ENCODE results near the gene PNLIPRP2.

PNLIPRP2 gene

GRCh38 chr10:116597543-116597942, 23.2 kb upstream of the PNLIPRP2 start:
- Histone ChIP-seq H3K36me3 (ENCODE audit: control insufficient read depth in 5 of 5, insufficient read depth in 5 of 5, low read length in 5 of 5) (no peaks in the 10 kb centered on the region), H3K27me3 (ENCODE audit: control insufficient read depth in 5 of 5, insufficient read depth in 4 of 5, low read length in 5 of 5) (peaks cover 0 to 4% (median 0%) of the 10 kb centered on the region in 5 donors), H3K4me3 (ENCODE audit: low read depth in 1 of 5, low read length in 5 of 5) (no peak overlapping the region), H3K27ac (ENCODE audit: low read depth, low read length) (no peak overlapping the region), H3K9ac (ENCODE audit: low read length in 5 of 5) (no peak overlapping the region), H3K4me1 (ENCODE audit: control insufficient read depth in 5 of 5, insufficient read depth in 5 of 5, low read length in 5 of 5) (peaks cover 0 to 3% (median 0%) of the 10 kb centered on the region in 5 donors), H3K9me3 (ENCODE audit: control insufficient read depth in 5 of 5, low read length in 5 of 5) (no peaks in the 10 kb centered on the region)

- H3K9me3 ChIP-seq (ENCODE audit: control insufficient read depth in 5 of 5, low read length in 5 of 5) = no peaks in the 10 kb centered on the region
- no peak overlapping the region for H3K9ac ChIP-seq (ENCODE audit: low read length in 5 of 5)
- no peak overlapping the region for H3K27ac ChIP-seq (ENCODE audit: low read depth, low read length)
- H3K4me3 ChIP-seq (ENCODE audit: low read depth in 1 of 5, low read length in 5 of 5) = no peak overlapping the region
- H3K27me3 ChIP-seq (ENCODE audit: control insufficient read depth in 5 of 5, insufficient read depth in 4 of 5, low read length in 5 of 5) = peaks cover 0 to 6% (median 0%) of the 10 kb centered on the region in 5 donors
- H3K36me3 ChIP-seq (ENCODE audit: control insufficient read depth in 5 of 5, insufficient read depth in 5 of 5, low read length in 5 of 5) = no peaks in the 10 kb centered on the region
- H3K4me1 ChIP-seq (ENCODE audit: control insufficient read depth in 5 of 5, insufficient read depth in 5 of 5, low read length in 5 of 5) = peaks cover 0 to 3% (median 0%) of the 10 kb centered on the region in 5 donors
Observed at GRCh38 chr10:116598329-116598728, 22.4 kb upstream of the PNLIPRP2 start.

GRCh38 chr10:116599991-116600390, 20.8 kb upstream of the PNLIPRP2 start:
- Histone ChIP-seq H3K4me3 (ENCODE audit: low read depth in 1 of 5, low read length in 5 of 5) (no peak overlapping the region), H3K36me3 (ENCODE audit: control insufficient read depth in 5 of 5, insufficient read depth in 5 of 5, low read length in 5 of 5) (no peaks in the 10 kb centered on the region), H3K27ac (ENCODE audit: low read depth, low read length) (no peak overlapping the region), H3K9me3 (ENCODE audit: control insufficient read depth in 5 of 5, low read length in 5 of 5) (no peaks in the 10 kb centered on the region), H3K27me3 (ENCODE audit: control insufficient read depth in 5 of 5, insufficient read depth in 4 of 5, low read length in 5 of 5) (peaks cover 0 to 6% (median 0%) of the 10 kb centered on the region in 5 donors), H3K9ac (ENCODE audit: low read length in 5 of 5) (no peak overlapping the region), H3K4me1 (ENCODE audit: control insufficient read depth in 5 of 5, insufficient read depth in 5 of 5, low read length in 5 of 5) (peaks cover 0 to 3% (median 0%) of the 10 kb centered on the region in 5 donors)

GRCh38 chr10:116602648-116603400, 17.9 kb upstream of the PNLIPRP2 start:
- Histone ChIP-seq H3K36me3 (ENCODE audit: control insufficient read depth in 5 of 5, insufficient read depth in 5 of 5, low read length in 5 of 5) (no peaks in the 10 kb centered on the region), H3K4me1 (ENCODE audit: control insufficient read depth in 5 of 5, insufficient read depth in 5 of 5, low read length in 5 of 5) (peaks cover 0 to 3% (median 0%) of the 10 kb centered on the region in 5 donors), H3K27ac (ENCODE audit: low read depth, low read length) (no peak overlapping the region), H3K9me3 (ENCODE audit: control insufficient read depth in 5 of 5, low read length in 5 of 5) (no peaks in the 10 kb centered on the region), H3K9ac (ENCODE audit: low read length in 5 of 5) (no peak overlapping the region), H3K4me3 (ENCODE audit: low read depth in 1 of 5, low read length in 5 of 5) (no peak overlapping the region), H3K27me3 (ENCODE audit: control insufficient read depth in 5 of 5, insufficient read depth in 4 of 5, low read length in 5 of 5) (peaks cover 0 to 11% (median 4%) of the 10 kb centered on the region in 5 donors)

GRCh38 chr10:116606061-116606483, 14.7 kb upstream of the PNLIPRP2 start:
- Histone ChIP-seq H3K27ac (ENCODE audit: low read depth, low read length) (no peak overlapping the region), H3K4me3 (ENCODE audit: low read depth in 1 of 5, low read length in 5 of 5) (no peak overlapping the region), H3K4me1 (ENCODE audit: control insufficient read depth in 5 of 5, insufficient read depth in 5 of 5, low read length in 5 of 5) (peaks cover 0 to 9% (median 0%) of the 10 kb centered on the region in 5 donors), H3K9me3 (ENCODE audit: control insufficient read depth in 5 of 5, low read length in 5 of 5) (peaks cover 0 to 2% (median 0%) of the 10 kb centered on the region in 5 donors), H3K27me3 (ENCODE audit: control insufficient read depth in 5 of 5, insufficient read depth in 4 of 5, low read length in 5 of 5) (peaks cover 13 to 21% (median 20%) of the 10 kb centered on the region in 5 donors), H3K9ac (ENCODE audit: low read length in 5 of 5) (no peak overlapping the region), H3K36me3 (ENCODE audit: control insufficient read depth in 5 of 5, insufficient read depth in 5 of 5, low read length in 5 of 5) (no peaks in the 10 kb centered on the region)

- Histone ChIP-seq H3K9me3 (ENCODE audit: control insufficient read depth in 5 of 5, low read length in 5 of 5) (peaks cover 0 to 2% (median 0%) of the 10 kb centered on the region in 5 donors), H3K27me3 (ENCODE audit: control insufficient read depth in 5 of 5, insufficient read depth in 4 of 5, low read length in 5 of 5) (peaks cover 15 to 21% (median 19%) of the 10 kb centered on the region in 5 donors), H3K27ac (ENCODE audit: low read depth, low read length) (no peak overlapping the region), H3K9ac (ENCODE audit: low read length in 5 of 5) (no peak overlapping the region), H3K4me1 (ENCODE audit: control insufficient read depth in 5 of 5, insufficient read depth in 5 of 5, low read length in 5 of 5) (peaks cover 0 to 9% (median 0%) of the 10 kb centered on the region in 5 donors), H3K4me3 (ENCODE audit: low read depth in 1 of 5, low read length in 5 of 5) (no peak overlapping the region), H3K36me3 (ENCODE audit: control insufficient read depth in 5 of 5, insufficient read depth in 5 of 5, low read length in 5 of 5) (no peaks in the 10 kb centered on the region)
Observed at GRCh38 chr10:116607336-116607735, 13.4 kb upstream of the PNLIPRP2 start.

GRCh38 chr10:116608686-116609594, 11.8 kb upstream of the PNLIPRP2 start:
- Histone ChIP-seq H3K27ac (ENCODE audit: low read depth, low read length) (no peak overlapping the region), H3K9ac (ENCODE audit: low read length in 5 of 5) (no peak overlapping the region), H3K4me3 (ENCODE audit: low read depth in 1 of 5, low read length in 5 of 5) (peak overlapping the region in 1 of 5 donors; percentile 33), H3K27me3 (ENCODE audit: control insufficient read depth in 5 of 5, insufficient read depth in 4 of 5, low read length in 5 of 5) (peaks cover 15 to 21% (median 16%) of the 10 kb centered on the region in 5 donors), H3K9me3 (ENCODE audit: control insufficient read depth in 5 of 5, low read length in 5 of 5) (peaks cover 0 to 2% (median 0%) of the 10 kb centered on the region in 5 donors), H3K4me1 (ENCODE audit: control insufficient read depth in 5 of 5, insufficient read depth in 5 of 5, low read length in 5 of 5) (peaks cover 0 to 9% (median 0%) of the 10 kb centered on the region in 5 donors), H3K36me3 (ENCODE audit: control insufficient read depth in 5 of 5, insufficient read depth in 5 of 5, low read length in 5 of 5) (no peaks in the 10 kb centered on the region)

- no peaks in the 10 kb centered on the region for H3K36me3 ChIP-seq (ENCODE audit: control insufficient read depth in 5 of 5, insufficient read depth in 5 of 5, low read length in 5 of 5)
- no peak overlapping the region for H3K9ac ChIP-seq (ENCODE audit: low read length in 5 of 5)
- peaks cover 0 to 2% (median 2%) of the 10 kb centered on the region in 5 donors for H3K9me3 ChIP-seq (ENCODE audit: control insufficient read depth in 5 of 5, low read length in 5 of 5)
- H3K4me3 ChIP-seq (ENCODE audit: low read depth in 1 of 5, low read length in 5 of 5) = no peak overlapping the region
- peaks cover 15 to 21% (median 16%) of the 10 kb centered on the region in 5 donors for H3K27me3 ChIP-seq (ENCODE audit: control insufficient read depth in 5 of 5, insufficient read depth in 4 of 5, low read length in 5 of 5)
- H3K27ac ChIP-seq (ENCODE audit: low read depth, low read length) = no peak overlapping the region
- peaks cover 0 to 9% (median 0%) of the 10 kb centered on the region in 5 donors for H3K4me1 ChIP-seq (ENCODE audit: control insufficient read depth in 5 of 5, insufficient read depth in 5 of 5, low read length in 5 of 5)
Observed at GRCh38 chr10:116610443-116611152, 10.2 kb upstream of the PNLIPRP2 start.

GRCh38 chr10:116611153-116611545, 9.6 kb upstream of the PNLIPRP2 start:
- no peak overlapping the region for H3K9ac ChIP-seq (ENCODE audit: low read length in 5 of 5)
- peaks cover 0 to 9% (median 0%) of the 10 kb centered on the region in 5 donors for H3K4me1 ChIP-seq (ENCODE audit: control insufficient read depth in 5 of 5, insufficient read depth in 5 of 5, low read length in 5 of 5)
- H3K36me3 ChIP-seq (ENCODE audit: control insufficient read depth in 5 of 5, insufficient read depth in 5 of 5, low read length in 5 of 5) = no peaks in the 10 kb centered on the region
- H3K4me3 ChIP-seq (ENCODE audit: low read depth in 1 of 5, low read length in 5 of 5) = no peak overlapping the region
- peaks cover 0 to 2% (median 2%) of the 10 kb centered on the region in 5 donors for H3K9me3 ChIP-seq (ENCODE audit: control insufficient read depth in 5 of 5, low read length in 5 of 5)
- H3K27ac ChIP-seq (ENCODE audit: low read depth, low read length) = no peak overlapping the region
- H3K27me3 ChIP-seq (ENCODE audit: control insufficient read depth in 5 of 5, insufficient read depth in 4 of 5, low read length in 5 of 5) = peaks cover 12 to 20% (median 16%) of the 10 kb centered on the region in 5 donors
